B cell (primary cell): ENCODE results near the gene CNKSR3. TPM values are rescaled to one million over a fixed set of nuclear protein-coding genes. Genes with fewer than 3 reads are reported as not detected.

Experiments
- ATAC-seq: fragments of 200-7000 bp; cut with Tn5 transposase; one replicate; pipeline ENCODE4 v1.10.0; 2021; ENCODE audit warnings: low read depth, mild to moderate bottlenecking, moderate number of reproducible peaks, moderate library complexity
- CTCF ChIA-PET: fragments of 350-600 bp; sonication (Branson Sonifier 250); formaldehyde crosslinking; loops from one replicate; lab custom pipeline; 2021; ENCODE audit warnings: antibody characterized with exemption, inconsistent platforms; lab: Charles Lee
- POLR2A ChIA-PET: fragments of 350-600 bp; sonication (Branson Sonifier 250); formaldehyde crosslinking; loops from one replicate; lab custom pipeline; 2021; ENCODE audit warnings: antibody characterized with exemption; lab: Charles Lee
- DNase-seq: peaks from one replicate; pipeline ENCODE4 v3.0.0; 2013
- H2AFZ ChIP-seq: 2 replicates; pipeline ENCODE4 v1.6.1; 2012; ENCODE audit warnings: mild to moderate bottlenecking, low read depth, low read length; ENCODE audit not compliant: insufficient read depth, poor library complexity, severe bottlenecking
- H3K27ac ChIP-seq, 2 donors: 1 replicate in 1 of 2; 2 replicates in 1 of 2; pipeline ENCODE4 v1.5.1; 2012 to 2013; ENCODE audit warnings: low read length in 2 of 2, mild to moderate bottlenecking in 2 of 2, moderate library complexity in 1 of 2
- H3K27me3 ChIP-seq, 4 experiments: fragments of 200-600 bp in 1 of 4; sonication (generic) in 1 of 4; replicated peaks in 1 of 4; 1 replicate in 2 of 4; 2 replicates in 2 of 4; pipeline versions ENCODE4 v1.6.1 to v1.7.0; 2013 to 2016; ENCODE audit warnings: low read length in 3 of 4, mild to moderate bottlenecking in 2 of 4, mixed read lengths in 1 of 4, moderate library complexity in 1 of 4; ENCODE audit not compliant: insufficient read depth in 4 of 4, control insufficient read depth in 3 of 4; ENCODE audit errors: control extremely low read depth in 1 of 4
- H3K36me3 ChIP-seq, 2 experiments: replicated peaks in 1 of 2; 1 replicate in 1 of 2; 2 replicates in 1 of 2; pipeline versions ENCODE4 v1.6.1 to v1.7.1; 2013; ENCODE audit warnings: low read length in 1 of 2; ENCODE audit not compliant: insufficient read depth in 2 of 2, control insufficient read depth in 1 of 2; ENCODE audit errors: control extremely low read depth in 1 of 2, extremely low read depth in 1 of 2
- H3K4me1 ChIP-seq, 2 donors: fragments of 200-600 bp in 1 of 2; sonication (generic) in 1 of 2; 1 replicate in 1 of 2; 2 replicates in 1 of 2; pipeline versions ENCODE4 v1.5.1 to v1.6.1; 2013 to 2017; ENCODE audit warnings: low read length in 2 of 2; ENCODE audit not compliant: control insufficient read depth in 2 of 2, insufficient read depth in 2 of 2
- H3K4me2 ChIP-seq: replicated peaks from 2 replicates; pipeline ENCODE3; 2012; ENCODE audit warnings: mild to moderate bottlenecking, low read depth, low read length; ENCODE audit not compliant: poor library complexity, severe bottlenecking
- H3K4me3 ChIP-seq, 5 experiments: fragments of 200-600 bp in 1 of 5; sonication (generic) in 1 of 5; 1 replicate in 3 of 5; 2 replicates in 2 of 5; pipeline versions ENCODE4 v1.5.1 to v1.7.0; 2011 to 2016; ENCODE audit warnings: low read length in 4 of 5, mild to moderate bottlenecking in 4 of 5, low read depth in 2 of 5, control low read depth in 1 of 5, moderate library complexity in 1 of 5; ENCODE audit not compliant: insufficient read depth in 1 of 5; ENCODE audit errors: control extremely low read depth in 1 of 5, extremely low read depth in 1 of 5
- H3K79me2 ChIP-seq: fragments of 200-600 bp; sonication (generic); one replicate; pipeline ENCODE4 v1.6.0; 2016; ENCODE audit warnings: low read length; ENCODE audit not compliant: control insufficient read depth, insufficient read depth
- H3K9ac ChIP-seq: fragments of 200-600 bp; sonication (generic); 2 replicates; pipeline ENCODE4 v1.6.1; 2017; ENCODE audit warnings: mild to moderate bottlenecking, low read length, moderate library complexity
- H3K9me3 ChIP-seq, 3 donors: one replicate each; pipeline versions ENCODE4 v1.6.1 to v1.7.1; 2013; ENCODE audit warnings: low read length in 2 of 3; ENCODE audit not compliant: control insufficient read depth in 2 of 3, insufficient read depth in 1 of 3; ENCODE audit errors: control extremely low read depth in 1 of 3
- H4K20me1 ChIP-seq: 2 replicates; pipeline ENCODE4 v1.6.0; 2012; ENCODE audit warnings: mild to moderate bottlenecking, low read length; ENCODE audit not compliant: insufficient read depth, control insufficient read depth, poor library complexity, severe bottlenecking
- H3K27ac Mint-ChIP-seq: one replicate; pipeline ENCODE4 v1.8.0; 2021; ENCODE audit warnings: mixed read lengths
- H3K27me3 Mint-ChIP-seq: one replicate; pipeline ENCODE4 v1.8.0; 2021; ENCODE audit warnings: mixed read lengths
- H3K4me1 Mint-ChIP-seq: one replicate; pipeline ENCODE4 v1.8.0; 2021; ENCODE audit warnings: mixed read lengths
- H3K4me3 Mint-ChIP-seq: one replicate; pipeline ENCODE4 v1.8.0; 2021; ENCODE audit warnings: mixed read lengths
- H3K9me3 Mint-ChIP-seq: one replicate; pipeline ENCODE4 v1.8.0; 2022; ENCODE audit warnings: mixed read lengths; ENCODE audit not compliant: insufficient read depth
- EZH2 ChIP-seq: IDR thresholded peaks from 2 replicates; pipeline ENCODE4 v1.6.1; 2012; ENCODE audit warnings: borderline replicate concordance, low read depth, mild to moderate bottlenecking, moderate library complexity, low read length; ENCODE audit not compliant: insufficient read depth, poor library complexity, severe bottlenecking
- WGBS: methylation state at CpG from one replicate; pipeline ENCODE4 v1.1.5; 2013; ENCODE audit warnings: missing lambda C conversion rate; ENCODE audit not compliant: insufficient coverage; 5-methylcytosine and 5-hydroxymethylcytosine counted together
- intact Hi-C: fragments of 100-400 bp; cut with micrococcal nuclease; formaldehyde crosslinking; loops from one replicate; pipeline ENCODE4 v1.10.0; 2022
- polyA plus RNA-seq: library from polyadenylated mRNA; depleted of rRNA; stranded (reverse); fragments of >200 nt; gene quantifications from 2 replicates; pipeline ENCODE4 v1.2.3, GENCODE V29; 2012
- total RNA-seq, 2 donors: library from RNA; stranded (reverse); fragments of 120-200 nt in 1 of 2; gene quantifications; 1 replicate in 1 of 2; 2 replicates in 1 of 2; pipeline versions ENCODE4 v1.2.3 to v1.2.4, GENCODE V29; 2013 to 2022
- TF ChIP-seq, protein P1 (sequence below): fragments of 200-600 bp; IDR thresholded peaks from one replicate; pipeline ENCODE4 v1.8.0; 2022; ENCODE audit warnings: antibody characterized with exemption, mild to moderate bottlenecking

Gene CNKSR3
- total and polyA plus RNA-seq, 2 donors (not counting 1 experiment from before 2014, with no cell fraction given): not detected

DNA sequence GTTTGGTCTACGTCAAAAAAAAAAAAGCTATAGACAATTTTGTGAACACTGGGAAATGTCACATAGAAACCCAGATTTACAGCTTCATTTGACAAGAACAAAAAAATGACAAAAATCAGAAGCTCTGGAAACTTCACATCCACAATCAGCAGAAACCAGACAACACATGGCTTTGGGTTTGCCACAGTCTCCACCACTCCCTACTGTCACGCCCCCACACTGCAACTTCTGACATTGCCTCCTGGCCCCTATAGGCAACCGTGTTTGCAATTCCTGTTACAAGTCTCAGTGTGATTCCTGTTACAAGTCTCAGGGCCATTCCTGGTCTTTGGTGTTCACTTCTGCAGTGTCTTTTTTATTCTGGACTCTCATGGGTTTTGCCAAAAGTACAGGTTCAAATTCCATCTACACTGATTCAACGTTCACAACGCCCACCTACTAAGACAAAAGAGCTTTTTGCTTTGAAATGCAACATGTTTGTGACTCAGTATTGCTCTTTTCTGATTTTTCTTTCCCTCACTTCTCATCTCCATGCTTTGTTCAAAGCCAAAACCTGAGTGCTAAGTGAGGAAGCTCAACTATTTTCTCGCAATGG is 12.0 kb downstream of the CNKSR3 start:
- no peak overlapping the region for H3K4me2 ChIP-seq
- no peak overlapping the region for H3K27ac ChIP-seq
- H3K27ac Mint-ChIP-seq: no peak overlapping the region
- no peaks in the 10 kb centered on the region for H3K4me1 ChIP-seq
- no peak overlapping the region for H3K4me3 ChIP-seq
- ChIA-PET CTCF (no interaction called here), POLR2A (no interaction called here)
- 91% methylated on average over 2 of the region's 6 CpGs for WGBS
- H3K27me3 ChIP-seq: peaks cover 0 to 7% (median 0%) of the 10 kb centered on the region in 4 experiments
- peaks cover 0 to 3% (median 0%) of the 10 kb centered on the region in 3 donors for H3K9me3 ChIP-seq
- H3K79me2 ChIP-seq: no peaks in the 10 kb centered on the region
- TF ChIP-seq EZH2: no peak
- TF ChIP-seq, protein P1, sequence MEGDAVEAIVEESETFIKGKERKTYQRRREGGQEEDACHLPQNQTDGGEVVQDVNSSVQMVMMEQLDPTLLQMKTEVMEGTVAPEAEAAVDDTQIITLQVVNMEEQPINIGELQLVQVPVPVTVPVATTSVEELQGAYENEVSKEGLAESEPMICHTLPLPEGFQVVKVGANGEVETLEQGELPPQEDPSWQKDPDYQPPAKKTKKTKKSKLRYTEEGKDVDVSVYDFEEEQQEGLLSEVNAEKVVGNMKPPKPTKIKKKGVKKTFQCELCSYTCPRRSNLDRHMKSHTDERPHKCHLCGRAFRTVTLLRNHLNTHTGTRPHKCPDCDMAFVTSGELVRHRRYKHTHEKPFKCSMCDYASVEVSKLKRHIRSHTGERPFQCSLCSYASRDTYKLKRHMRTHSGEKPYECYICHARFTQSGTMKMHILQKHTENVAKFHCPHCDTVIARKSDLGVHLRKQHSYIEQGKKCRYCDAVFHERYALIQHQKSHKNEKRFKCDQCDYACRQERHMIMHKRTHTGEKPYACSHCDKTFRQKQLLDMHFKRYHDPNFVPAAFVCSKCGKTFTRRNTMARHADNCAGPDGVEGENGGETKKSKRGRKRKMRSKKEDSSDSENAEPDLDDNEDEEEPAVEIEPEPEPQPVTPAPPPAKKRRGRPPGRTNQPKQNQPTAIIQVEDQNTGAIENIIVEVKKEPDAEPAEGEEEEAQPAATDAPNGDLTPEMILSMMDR: no peak
- H4K20me1 ChIP-seq: no peaks in the 10 kb centered on the region
- ATAC-seq (no peak), DNase-seq (no peak)
- peaks cover 24% of the 10 kb centered on the region for H3K27me3 Mint-ChIP-seq
- H3K4me3 Mint-ChIP-seq: no peak overlapping the region
- no peak overlapping the region for H3K9ac ChIP-seq
- H3K36me3 ChIP-seq: no peaks in the 10 kb centered on the region
- no peaks in the 10 kb centered on the region for H3K9me3 Mint-ChIP-seq
- intact Hi-C loops: no loop called here
- no peak overlapping the region for H2AFZ ChIP-seq
- H3K4me1 Mint-ChIP-seq: no peaks in the 10 kb centered on the region

DNA sequence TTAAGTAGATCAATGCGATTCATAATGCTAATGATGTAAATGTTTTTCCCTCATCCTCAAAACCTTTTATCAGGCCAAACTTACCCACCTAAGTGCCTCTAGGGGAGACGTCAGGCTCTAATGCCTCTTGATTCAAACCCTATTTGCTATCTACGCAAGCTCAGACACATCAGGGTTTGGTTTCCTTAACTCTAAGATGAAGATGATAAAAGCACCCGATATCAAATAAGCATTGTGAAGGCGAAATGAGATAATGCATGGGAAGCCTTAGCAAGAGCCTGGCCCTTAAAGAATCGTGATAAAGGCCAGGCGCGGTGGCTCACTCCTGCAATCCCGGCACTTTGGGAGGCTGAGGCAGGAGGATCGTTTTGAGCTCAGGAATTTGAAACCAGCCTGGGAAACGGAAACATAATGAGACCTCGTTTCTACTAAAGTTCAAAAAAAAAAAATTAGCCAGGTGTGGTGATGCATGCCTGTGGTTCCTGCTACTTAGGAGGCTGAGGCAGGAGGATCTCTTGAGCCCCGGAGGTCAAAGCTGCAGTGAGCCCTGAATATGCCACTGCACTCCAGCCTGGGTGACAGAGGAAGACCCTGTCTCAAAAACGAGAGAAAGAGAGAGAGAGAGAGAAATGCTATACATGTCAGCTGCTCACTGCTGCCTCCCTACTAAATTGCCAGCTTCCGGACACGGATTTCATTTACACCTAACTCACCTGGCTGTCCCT is 13.5 kb downstream of the CNKSR3 start:
- Histone ChIP-seq H3K9me3 (peaks cover 0 to 3% (median 0%) of the 10 kb centered on the region in 3 donors), H3K4me2 (no peak overlapping the region), H3K27ac (no peak overlapping the region), H3K79me2 (no peaks in the 10 kb centered on the region), H2AFZ (no peak overlapping the region), H3K9ac (no peak overlapping the region), H3K36me3 (no peaks in the 10 kb centered on the region), H3K4me1 (no peaks in the 10 kb centered on the region), H3K4me3 (no peak overlapping the region), H4K20me1 (no peaks in the 10 kb centered on the region), H3K27me3 (peaks cover 0 to 4% (median 0%) of the 10 kb centered on the region in 4 experiments)
- Mint-ChIP-seq H3K27ac (no peak overlapping the region), H3K9me3 (no peaks in the 10 kb centered on the region), H3K27me3 (peaks cover 18% of the 10 kb centered on the region), H3K4me1 (no peaks in the 10 kb centered on the region), H3K4me3 (no peak overlapping the region)
- ATAC-seq (no peak), DNase-seq (no peak)
- WGBS: 94% methylated on average over 11 of the region's 16 CpGs
- ChIA-PET CTCF (no interaction called here), POLR2A (no interaction called here)
- no peak for TF ChIP-seq EZH2
- TF ChIP-seq, protein P1: no peak
- intact Hi-C loops: no loop called here
